ENCODE results near the gene PLP1. TPM values are rescaled to one million over a fixed set of nuclear protein-coding genes. Genes with fewer than 3 reads are reported as not detected.

Gene PLP1
- total and polyA plus RNA-seq, 2 of the 8 experiments (the other 6 are each of a cell fraction or from before 2014, with no cell fraction given) = 49.2 to 218 TPM

DNA sequence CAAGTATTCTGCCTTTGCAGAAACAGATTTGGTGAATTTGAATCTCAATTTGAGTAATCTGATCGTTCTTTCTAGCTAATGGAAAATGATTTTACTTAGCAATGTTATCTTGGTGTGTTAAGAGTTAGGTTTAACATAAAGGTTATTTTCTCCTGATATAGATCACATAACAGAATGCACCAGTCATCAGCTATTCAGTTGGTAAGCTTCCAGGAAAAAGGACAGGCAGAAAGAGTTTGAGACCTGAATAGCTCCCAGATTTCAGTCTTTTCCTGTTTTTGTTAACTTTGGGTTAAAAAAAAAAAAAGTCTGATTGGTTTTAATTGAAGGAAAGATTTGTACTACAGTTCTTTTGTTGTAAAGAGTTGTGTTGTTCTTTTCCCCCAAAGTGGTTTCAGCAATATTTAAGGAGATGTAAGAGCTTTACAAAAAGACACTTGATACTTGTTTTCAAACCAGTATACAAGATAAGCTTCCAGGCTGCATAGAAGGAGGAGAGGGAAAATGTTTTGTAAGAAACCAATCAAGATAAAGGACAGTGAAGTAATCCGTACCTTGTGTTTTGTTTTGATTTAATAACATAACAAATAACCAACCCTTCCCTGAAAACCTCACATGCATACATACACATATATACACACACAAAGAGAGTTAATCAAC lies 15.3 kb downstream of the PLP1 start:
- Histone ChIP-seq H2AK5ac (ENCODE audit: low read depth, low read length) (no peak overlapping the region), H3K4me2 (ENCODE audit: insufficient read depth in 1 of 2, low read depth in 2 of 2, low read length in 2 of 2) (no peak overlapping the region), H2BK5ac (ENCODE audit: low read depth, low read length) (no peak overlapping the region), H2AFZ (ENCODE audit: low read length) (no peak overlapping the region), H3K23ac (ENCODE audit: insufficient read length) (no peak overlapping the region), H3K56ac (replicated peaks; ENCODE audit: insufficient read length, low read depth, low read length) (no peak overlapping the region), H3K79me2 (ENCODE audit: control insufficient read depth in 1 of 2, insufficient read depth in 2 of 2, low read length in 2 of 2) (no peaks in the 10 kb centered on the region), H3K14ac (ENCODE audit: insufficient read length) (no peak overlapping the region), H3K79me1 (ENCODE audit: low read depth, low read length) (no peaks in the 10 kb centered on the region), H4K8ac (ENCODE audit: extremely low read depth, insufficient read depth, low read length) (no peak overlapping the region), H3K36me3 (ENCODE audit: control insufficient read depth in 2 of 4, insufficient read depth in 4 of 4, low read length in 3 of 4) (peaks cover 8 to 48% (median 22%) of the 10 kb centered on the region in 4 experiments), H3K4me1 (replicated peaks in 1 of 4; ENCODE audit: control insufficient read depth in 3 of 4, insufficient read depth in 4 of 4, low read length in 3 of 4) (no peaks in the 10 kb centered on the region), H3K23me2 (ENCODE audit: low read depth, low read length) (no peaks in the 10 kb centered on the region), H4K91ac (replicated peaks; ENCODE audit: insufficient read length, low read length) (no peak overlapping the region), H3K27me3 (replicated peaks in 1 of 4; ENCODE audit: control insufficient read depth in 3 of 4, extremely low read depth in 1 of 4, insufficient read depth in 3 of 4, low read length in 3 of 4) (no peaks in the 10 kb centered on the region), H3K18ac (ENCODE audit: extremely low read depth, low read length) (no peak overlapping the region), H2BK15ac (ENCODE audit: low read length) (no peak overlapping the region), H4K5ac (ENCODE audit: insufficient read length, low read depth, low read length) (no peak overlapping the region), H3K9ac (replicated peaks in 1 of 4; ENCODE audit: extremely low read depth in 1 of 4, low read depth in 3 of 4, low read length in 3 of 4) (no peak overlapping the region), H2BK12ac (ENCODE audit: low read depth, low read length) (no peak overlapping the region), H4K20me1 (replicated peaks in 1 of 2; ENCODE audit: control insufficient read depth in 1 of 2, insufficient read depth in 2 of 2, low read length in 2 of 2) (no peaks in the 10 kb centered on the region), H3K4me3 (ENCODE audit: extremely low read depth in 1 of 4, insufficient read depth in 2 of 4, low read depth in 3 of 4, low read length in 4 of 4) (no peak overlapping the region), H2BK120ac (replicated peaks; ENCODE audit: low read depth, low read length) (no peak overlapping the region), H3K9me3 (ENCODE audit: insufficient read depth in 2 of 2, low read depth in 1 of 2, low read length in 1 of 2) (no peaks in the 10 kb centered on the region), H3K4ac (replicated peaks; ENCODE audit: insufficient read length, low read depth, low read length) (no peak overlapping the region), H3K27ac (ENCODE audit: low read depth, low read length) (no peak overlapping the region), H2BK20ac (ENCODE audit: low read length) (no peak overlapping the region)
- WGBS, 2 experiments (ENCODE audit: extremely low coverage in 1 of 2, insufficient coverage in 1 of 2, insufficient read length in 1 of 2, insufficient replicate concordance in 2 of 2, low coverage in 1 of 2, low lambda C conversion rate in 2 of 2, missing lambda C conversion rate in 1 of 2) = 89% methylated on average over 2 of the region's 2 CpGs; no CpG with 5 or more reads in 1 of the 2 experiments
- FAIRE-seq = no peak
- ChIA-PET POLR2A (ENCODE audit: partially characterized antibody) (interaction anchor here (1.9 to 3.0 kb wide), 2 partner anchors 9 to 25 kb away, joined by 5 to 16 read pairs; no protein-coding TSS in a partner anchor), CTCF (ENCODE audit: partially characterized antibody) (interaction anchor here (0.6 to 2.0 kb wide), 4 partner anchors 12 to 46 kb away, joined by 3 to 7 read pairs (median 3); no protein-coding TSS in a partner anchor)
- no peak for DNase-seq (ENCODE audit: low read depth in 1 of 2, low spot score in 2 of 2)
- no peak for TF ChIP-seq KDM1A (IDR thresholded peaks at IDR 0.05; ENCODE audit: borderline replicate concordance, low read length)
- TF ChIP-seq TCF12 (IDR thresholded peaks at IDR 0.05; ENCODE audit: low read depth, low read length) = no peak
- no peak for TF ChIP-seq EZH2 (IDR thresholded peaks at IDR 0.05; ENCODE audit: low read depth, low read length, severe bottlenecking)
- no peak for TF ChIP-seq YY1 (IDR thresholded peaks at IDR 0.05; ENCODE audit: low read depth, low read length)
- TF ChIP-seq JUN (IDR thresholded peaks at IDR 0.05; ENCODE audit: low read depth, low read length) = no peak
- TF ChIP-seq CBX5 (IDR thresholded peaks at IDR 0.05; ENCODE audit: low read depth, low read length) = no peak
- TF ChIP-seq EP300 (IDR thresholded peaks at IDR 0.05; ENCODE audit: borderline replicate concordance in 1 of 2, low read depth in 2 of 2, low read length in 2 of 2) = no peak
- no peak for TF ChIP-seq RAD21 (IDR thresholded peaks at IDR 0.05 in 1 of 2, conservative IDR thresholded peaks at IDR 0.05 in 1 of 2; ENCODE audit: low read depth in 2 of 2, low read length in 2 of 2)
- TF ChIP-seq SRF (IDR thresholded peaks at IDR 0.05; ENCODE audit: low read depth, low read length) = no peak
- no peak for TF ChIP-seq GTF2F1 (IDR thresholded peaks at IDR 0.05; ENCODE audit: borderline replicate concordance, low read depth, low read length)
- TF ChIP-seq KDM5A (IDR thresholded peaks at IDR 0.05; ENCODE audit: low read length) = no peak
- no peak for TF ChIP-seq ZNF274 (IDR thresholded peaks at IDR 0.05; ENCODE audit: borderline replicate concordance, extremely low read depth, low read length)
- TF ChIP-seq NANOG (IDR thresholded peaks at IDR 0.05; ENCODE audit: insufficient read depth, low read depth, low read length, poor library complexity, severe bottlenecking) = no peak
